HEK293T (cell line): ENCODE measurements around the gene ROR1.

Source experiments
- ARNT ChIP-seq: fragments of 450-650 bp; IDR thresholded peaks from 2 replicates; pipeline ENCODE4 v1.6.1; 2017; ENCODE audit warnings: mild to moderate bottlenecking
- FOXK2 ChIP-seq: fragments of 450-650 bp; IDR thresholded peaks from 2 replicates; pipeline ENCODE4 v1.6.1; 2016; ENCODE audit warnings: mild to moderate bottlenecking
- TARDBP ChIP-seq: fragments of 450-650 bp; IDR thresholded peaks from 2 replicates; pipeline ENCODE4 v1.6.1; 2016

GRCh38 chr1:63987628-63988024, 213.8 kb downstream of the ROR1 start:
- no peak for TF ChIP-seq TARDBP
- no peak for TF ChIP-seq ARNT
- no peak for TF ChIP-seq FOXK2
